NCI-H1930 (cell line): ENCODE measurements around the gene BIN2.
A peak's percentile ranks its signal among the peaks of the same experiment; 100 is the strongest.
"Not testable (repeated sequence)": the region's sequence is repeated elsewhere in the genome, so short reads cannot be mapped to it uniquely, and the experiment has no call there.

ENCODE experiments used
- DNase-seq, 2 experiments: peaks; one replicate each; lab custom pipeline; 2025; lab: John Stamatoyannopoulos, UW

BIN2 gene

DNA sequence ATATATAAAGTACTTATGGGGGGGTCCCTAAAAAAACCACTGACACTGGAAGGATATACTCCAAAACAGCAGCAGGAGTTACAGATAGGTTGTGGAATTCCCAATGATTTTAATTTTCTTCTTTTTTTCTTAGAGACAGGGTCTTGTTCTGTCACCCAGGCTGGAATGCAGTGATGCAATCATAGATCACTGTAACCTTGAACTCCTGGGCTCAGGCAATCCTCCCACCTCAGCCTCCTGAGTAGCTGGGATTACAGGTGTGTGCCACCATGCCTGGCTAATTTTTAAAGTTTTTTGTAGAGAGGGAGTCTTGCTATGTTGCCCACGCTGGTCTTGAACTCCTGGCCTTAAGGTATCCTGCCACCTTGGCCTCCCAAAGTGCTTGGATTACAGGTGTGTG is 64.4 kb downstream of the BIN2 start:
- not testable (repeated sequence) for DNase-seq

DNA sequence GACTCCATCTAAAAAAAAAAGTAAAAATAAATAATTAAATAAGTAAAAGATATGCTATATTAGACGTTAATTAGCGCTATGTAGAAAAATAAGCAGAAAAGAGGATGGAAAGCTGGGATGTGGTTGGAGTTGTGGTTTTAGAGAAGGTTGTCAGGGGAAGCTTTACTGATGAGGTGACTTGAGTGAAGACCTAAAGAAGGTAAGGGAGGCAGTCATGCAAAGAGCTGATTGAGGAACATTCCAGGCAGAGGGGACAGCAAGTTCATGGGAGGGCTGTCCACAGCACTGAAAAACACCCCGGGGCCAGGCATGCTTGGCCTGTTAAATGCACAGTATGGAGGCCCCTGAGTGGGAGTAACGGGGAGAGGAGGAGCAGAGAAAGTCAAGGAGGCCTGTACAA is 69.4 kb downstream of the BIN2 start:
- no peak for DNase-seq

DNA sequence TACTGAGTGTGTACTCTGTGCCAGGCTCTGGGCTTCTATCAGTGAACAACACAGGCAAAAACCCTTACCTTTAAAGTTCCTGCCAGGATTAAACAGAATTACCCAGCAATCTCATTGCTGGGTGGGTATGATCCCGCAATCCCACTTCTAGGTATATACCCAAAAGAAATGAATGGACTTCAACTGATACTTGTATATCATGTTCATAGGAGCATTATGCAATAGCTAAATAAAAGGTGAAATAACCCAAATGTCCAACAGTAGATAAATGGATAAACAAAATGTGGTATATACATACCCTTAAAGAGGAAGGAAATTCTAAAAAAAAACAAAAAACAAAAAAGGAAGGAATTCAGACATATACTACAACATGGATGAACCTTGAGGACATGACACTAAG is 70.7 kb downstream of the BIN2 start:
- no peak for DNase-seq

DNA sequence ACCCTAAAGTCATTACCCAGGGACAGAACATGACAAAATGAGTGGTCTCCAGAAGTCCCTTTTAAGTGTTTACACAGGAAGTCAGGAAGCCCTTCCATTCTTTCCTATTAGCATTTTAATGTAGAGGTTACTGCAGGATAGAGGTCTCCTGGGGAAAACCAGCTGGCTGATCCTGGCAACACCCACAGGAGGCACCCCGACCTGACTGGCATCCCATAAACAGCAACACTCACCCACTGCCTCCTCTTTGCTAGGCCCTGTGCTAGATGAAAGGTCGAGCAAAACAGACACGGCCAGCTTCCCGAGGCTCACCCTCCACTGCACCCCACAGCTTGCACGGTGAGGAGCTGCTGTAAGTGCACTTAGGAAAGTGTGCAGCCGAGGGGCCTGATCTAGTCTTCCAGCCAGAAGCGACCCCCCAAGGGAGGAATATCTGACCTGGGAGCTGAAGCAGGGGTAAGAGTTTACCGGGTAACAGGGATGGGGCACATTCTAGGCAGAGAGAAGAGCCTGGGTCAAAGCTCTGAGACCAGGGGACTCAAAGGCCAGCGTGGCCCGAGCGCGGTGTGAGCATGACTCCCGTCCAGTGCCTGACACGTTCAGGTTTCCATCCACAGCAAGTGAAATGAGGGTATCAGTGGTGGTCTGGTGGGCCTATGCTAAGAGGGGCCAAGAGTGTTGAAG is 76.3 kb downstream of the BIN2 start:
- no peak for DNase-seq

DNA sequence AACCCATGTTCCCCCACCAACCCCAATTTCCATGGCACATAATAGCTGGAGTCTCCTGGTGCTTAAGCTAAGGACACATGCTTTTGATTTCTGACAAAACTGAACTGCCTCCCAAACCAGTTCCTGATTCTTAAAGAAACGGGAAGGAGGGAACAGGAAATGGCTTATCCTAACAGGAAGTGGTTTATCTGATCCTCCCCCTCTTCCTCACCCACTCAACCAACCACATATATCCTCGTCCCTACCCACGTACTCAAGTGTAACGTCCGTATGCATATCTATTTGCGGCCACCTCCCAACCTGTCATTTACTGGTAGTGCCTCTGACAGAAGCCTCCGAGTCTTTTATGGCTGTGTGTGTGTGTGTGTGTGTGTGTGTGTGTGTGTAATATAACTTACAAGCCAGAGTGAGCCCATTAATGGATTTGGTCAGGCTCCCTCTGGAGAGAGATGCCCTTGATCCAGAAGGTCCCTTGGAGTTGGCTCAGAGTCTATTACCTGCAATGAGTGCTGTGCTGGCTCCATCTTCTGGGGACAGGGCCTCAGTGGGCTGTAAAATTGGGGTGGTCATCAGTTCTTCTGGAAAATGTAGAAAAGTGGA is 77.6 kb downstream of the BIN2 start:
- DNase-seq = no peak

DNA sequence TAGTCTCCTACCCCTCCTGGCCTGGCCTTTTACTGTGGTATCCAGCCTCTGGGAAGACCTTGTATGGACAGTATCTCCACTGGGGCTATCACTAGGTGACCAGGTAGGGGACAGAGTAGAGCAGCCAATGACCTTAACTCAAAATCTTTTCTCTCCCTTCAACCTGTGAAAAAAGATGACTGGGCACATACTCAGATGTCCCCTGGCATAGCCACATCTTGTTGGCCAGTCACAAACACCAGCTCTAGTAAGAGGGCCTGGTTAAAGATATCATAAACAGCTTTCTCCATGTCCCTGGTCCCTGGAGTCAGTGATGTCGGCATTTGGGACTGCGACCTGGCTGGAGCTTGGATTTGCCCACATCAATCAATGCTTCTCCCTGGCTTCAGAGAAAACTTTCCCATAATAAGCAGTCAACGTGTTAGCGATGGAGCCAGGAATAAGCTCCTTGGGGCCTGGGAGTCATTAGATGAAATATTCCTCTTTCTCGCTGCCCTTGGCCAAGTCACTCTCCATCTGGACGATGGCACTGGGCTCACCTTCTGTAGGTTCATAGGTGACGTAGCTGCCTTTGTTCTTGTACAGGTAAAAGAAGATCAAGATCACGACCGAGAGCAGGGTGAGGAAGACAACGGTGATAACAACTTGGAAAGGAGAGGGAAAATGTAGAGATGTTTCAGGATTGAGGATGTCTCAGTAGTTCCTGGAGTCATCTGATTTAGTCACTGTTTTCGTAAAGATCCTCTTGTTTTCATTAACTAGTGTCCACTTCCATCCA is 78.3 kb downstream of the BIN2 start:
- DNase-seq = no peak

DNA sequence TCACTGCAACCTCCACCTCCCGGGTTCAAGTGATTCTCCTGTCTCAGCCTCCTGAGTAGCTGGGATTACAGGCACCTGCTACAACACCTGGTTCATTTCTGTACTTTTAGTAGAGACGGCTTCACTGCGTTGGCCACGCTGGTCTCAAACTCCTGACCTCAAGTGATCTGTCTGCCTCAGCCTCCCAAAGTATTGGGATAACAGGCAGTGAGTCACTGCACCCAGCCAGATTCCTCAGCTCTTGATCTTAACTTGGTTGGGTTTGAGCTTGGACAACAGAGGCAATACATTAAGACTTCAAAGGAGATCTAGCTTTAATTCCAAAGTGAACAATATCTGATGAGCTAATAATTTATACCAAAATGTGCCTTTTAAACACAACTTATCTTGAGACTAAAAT is 79.7 kb downstream of the BIN2 start:
- DNase-seq = no peak

DNA sequence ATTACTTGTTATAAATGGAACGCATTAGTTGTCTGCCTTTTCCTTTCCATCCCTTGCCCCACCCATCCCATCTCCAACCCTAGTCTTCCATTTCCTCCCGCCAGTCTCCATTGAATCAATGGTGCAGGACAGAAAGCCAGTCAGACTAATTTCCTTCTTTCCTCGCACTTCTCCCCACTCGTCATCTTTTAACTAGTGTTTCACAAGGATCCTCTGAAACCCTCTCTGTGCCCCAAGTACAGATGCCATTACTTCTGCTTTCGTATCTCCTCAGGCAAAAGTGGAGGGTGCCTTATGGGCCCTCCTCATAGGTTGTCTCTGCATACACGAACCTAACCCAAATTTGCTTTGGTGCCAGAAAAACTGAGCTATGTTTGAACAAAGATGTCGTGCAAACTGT is 81.1 kb downstream of the BIN2 start:
- DNase-seq = no peak

DNA sequence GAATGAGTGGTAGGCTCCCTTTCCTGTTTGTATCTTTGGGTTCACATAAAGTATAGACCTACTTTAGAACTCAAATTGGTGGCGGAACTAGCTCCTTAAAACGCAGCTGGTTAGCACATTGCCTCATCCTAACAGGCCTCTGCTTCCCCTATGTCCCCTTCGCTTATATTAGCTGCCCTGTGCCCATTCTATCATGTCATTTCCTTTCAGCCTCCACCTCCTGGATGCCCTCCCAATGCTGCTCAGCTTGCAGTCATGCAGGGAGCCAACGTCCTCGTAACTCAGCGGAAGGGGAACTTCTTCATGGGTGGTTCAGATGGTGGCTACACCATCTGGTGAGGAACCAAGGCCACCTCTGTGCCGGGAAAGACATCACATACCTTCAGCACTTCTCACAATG is 81.9 kb downstream of the BIN2 start:
- DNase-seq = no peak

DNA sequence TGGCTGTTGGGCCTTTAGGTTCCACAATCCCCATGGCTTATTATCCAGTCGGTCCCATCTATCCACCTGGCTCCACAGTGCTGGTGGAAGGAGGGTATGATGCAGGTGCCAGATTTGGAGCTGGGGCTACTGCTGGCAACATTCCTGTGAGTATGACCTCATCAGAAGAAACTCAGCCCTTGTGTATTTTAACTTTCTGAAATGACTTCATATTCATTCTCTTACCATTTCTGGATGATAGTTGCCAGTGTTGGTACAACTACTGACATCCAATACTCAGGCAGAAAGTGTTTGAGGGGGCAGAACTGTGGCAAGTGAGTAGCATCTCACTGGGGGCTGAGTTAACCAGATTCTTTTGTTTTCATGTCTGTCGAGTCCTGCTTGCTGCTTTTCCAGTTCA is 83.0 kb downstream of the BIN2 start:
- DNase-seq = no peak

DNA sequence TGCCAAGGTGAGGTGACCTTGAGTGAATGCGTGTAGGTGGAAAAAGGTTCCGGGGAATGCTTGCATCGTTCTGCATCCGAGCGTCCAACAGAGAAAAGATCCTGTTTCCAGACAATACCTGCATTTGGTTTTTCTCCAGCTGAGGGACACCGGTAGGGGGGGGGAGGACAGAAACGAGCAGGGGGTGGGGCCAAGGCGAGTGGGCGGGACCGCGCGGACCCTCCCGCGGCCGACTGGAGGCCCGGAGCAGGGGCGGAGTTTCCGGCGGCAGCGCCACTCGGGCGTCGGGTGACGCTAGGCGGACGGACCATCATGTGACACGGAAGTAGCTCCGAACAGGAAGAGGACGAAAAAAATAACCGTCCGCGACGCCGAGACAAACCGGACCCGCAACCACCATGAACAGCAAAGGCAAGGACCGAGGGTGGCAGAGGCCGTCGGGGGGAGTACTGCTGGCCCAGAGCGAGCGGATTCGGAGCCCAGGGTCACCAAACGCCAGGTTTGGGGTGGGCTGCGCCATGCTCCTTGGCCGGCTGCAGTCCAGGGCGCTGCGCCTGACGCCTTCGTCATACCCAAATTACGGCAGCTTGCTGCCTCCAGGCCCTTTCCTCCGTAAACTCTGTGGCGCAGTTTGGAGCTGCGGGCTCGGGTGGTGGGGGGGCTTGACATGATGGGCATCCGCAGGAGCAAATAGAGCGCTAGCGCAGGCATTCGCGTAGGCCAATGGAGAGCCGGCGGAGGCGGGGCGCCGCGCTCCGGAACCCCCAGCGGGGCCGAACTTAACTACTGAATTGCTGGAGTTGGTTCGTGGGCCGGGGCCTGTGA is 85.3 kb downstream of the BIN2 start, which contains the start of gene DAZAP2:
Gene DAZAP2, plus strand, starts transcription at position 317 of the 825 bp plus-strand sequence. Its CDS starts 82 bp downstream, at position 399.
- peak; percentile 89 to 92 for DNase-seq

DNA sequence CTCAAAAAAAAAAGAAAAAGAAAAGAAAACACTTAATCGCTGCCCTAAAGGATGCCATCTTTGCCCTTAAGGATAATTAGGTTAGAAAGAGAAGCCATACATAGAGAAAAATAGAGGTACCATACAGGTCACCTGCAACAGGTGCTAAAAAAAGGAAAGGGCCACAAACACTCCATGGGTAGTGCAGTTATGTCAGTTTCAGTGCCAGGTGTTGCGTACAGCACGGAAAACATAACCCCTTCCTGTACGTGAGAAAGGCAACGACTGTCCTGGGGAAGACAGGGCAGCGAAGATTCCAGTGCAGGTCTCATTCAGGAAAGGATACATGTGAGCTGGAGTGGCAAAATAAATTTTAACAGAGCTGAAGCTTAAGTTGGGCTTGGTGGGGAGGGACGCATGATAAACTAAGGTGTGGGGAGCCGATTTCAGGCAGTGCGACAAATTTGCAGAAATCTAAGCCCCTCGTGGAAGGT is 85.9 kb downstream of the BIN2 start:
- peak in 1 of 2 experiments; percentile 19 for DNase-seq

DNA sequence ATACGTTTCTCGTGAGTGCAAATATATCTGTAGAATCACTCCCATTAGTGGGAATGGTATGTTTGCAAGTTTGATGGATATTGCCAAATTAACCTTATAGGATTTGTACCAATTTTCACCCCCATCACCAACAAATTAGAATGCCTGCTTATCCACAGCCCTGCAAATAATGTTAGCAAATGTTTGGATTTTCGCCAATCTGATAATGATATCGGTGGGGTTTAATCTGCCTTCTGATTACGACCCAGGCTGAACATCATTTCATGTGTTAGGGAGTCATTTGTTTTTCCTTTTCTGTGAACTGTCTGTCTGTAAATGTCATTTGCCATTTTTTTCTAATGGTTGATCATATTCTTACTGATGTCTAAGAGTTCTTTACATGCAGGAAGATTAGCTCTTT is 89.4 kb downstream of the BIN2 start:
- no peak for DNase-seq

DNA sequence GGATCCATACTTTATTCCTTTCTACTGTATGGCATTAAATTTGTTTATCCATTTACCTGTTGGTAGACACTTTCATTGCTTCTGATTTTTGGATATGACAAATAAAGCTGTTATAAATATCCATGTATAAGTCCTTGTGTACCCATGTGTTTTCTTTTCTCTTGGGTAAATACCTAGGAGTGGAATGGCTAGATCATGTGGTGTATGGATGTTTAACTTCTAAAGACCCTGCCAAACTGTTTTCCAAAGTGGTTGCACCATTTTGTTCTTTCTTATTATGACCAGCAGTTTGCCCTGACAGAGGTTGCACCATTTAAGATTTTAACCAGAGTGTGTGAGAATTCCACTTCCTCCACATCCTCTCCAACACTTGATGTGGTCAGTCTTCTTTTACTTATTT is 91.3 kb downstream of the BIN2 start:
- DNase-seq = no peak
